Chondrocyte (in vitro differentiated cells): ENCODE measurements around the gene CALY. TPM values are rescaled to one million over a fixed set of nuclear protein-coding genes. Genes with fewer than 3 reads are reported as not detected.

Source experiments
- DNase-seq: peaks from one replicate; pipeline ENCODE4 v3.0.0; 2021; ENCODE audit warnings: mixed read lengths, low spot score
- H3K27ac Mint-ChIP-seq: one replicate; pipeline ENCODE4 v1.8.0; 2021; ENCODE audit warnings: mild to moderate bottlenecking, moderate library complexity, mixed read lengths; ENCODE audit not compliant: unreplicated experiment
- H3K27me3 Mint-ChIP-seq: 2 replicates; pipeline ENCODE4 v1.8.0; 2021; ENCODE audit warnings: low read depth, mixed read lengths
- H3K36me3 Mint-ChIP-seq: 2 replicates; pipeline ENCODE4 v1.8.0; 2021; ENCODE audit warnings: low read depth, mixed read lengths
- H3K4me1 Mint-ChIP-seq: 2 replicates; pipeline ENCODE4 v1.8.0; 2021; ENCODE audit warnings: low read depth, mild to moderate bottlenecking, mixed read lengths
- H3K4me3 Mint-ChIP-seq: one replicate; pipeline ENCODE4 v1.8.0; 2021; ENCODE audit warnings: mild to moderate bottlenecking, moderate library complexity, mixed read lengths; ENCODE audit not compliant: unreplicated experiment
- H3K9me3 Mint-ChIP-seq: 2 replicates; pipeline ENCODE4 v1.8.0; 2021; ENCODE audit warnings: low read depth, mixed read lengths
- total RNA-seq: library from RNA; stranded (reverse); gene quantifications from 3 replicates; pipeline ENCODE4 v1.2.1, GENCODE V29; 2021
- TF ChIP-seq, protein P1 (sequence below): fragments of 200-600 bp; sonication (generic); IDR thresholded peaks from 2 replicates; pipeline ENCODE4 v1.5.0; 2021; ENCODE audit warnings: antibody characterized with exemption, mild to moderate bottlenecking, moderate library complexity

Gene CALY
- total RNA-seq, 1 donor from 2014 or later = 8.9 TPM

DNA sequence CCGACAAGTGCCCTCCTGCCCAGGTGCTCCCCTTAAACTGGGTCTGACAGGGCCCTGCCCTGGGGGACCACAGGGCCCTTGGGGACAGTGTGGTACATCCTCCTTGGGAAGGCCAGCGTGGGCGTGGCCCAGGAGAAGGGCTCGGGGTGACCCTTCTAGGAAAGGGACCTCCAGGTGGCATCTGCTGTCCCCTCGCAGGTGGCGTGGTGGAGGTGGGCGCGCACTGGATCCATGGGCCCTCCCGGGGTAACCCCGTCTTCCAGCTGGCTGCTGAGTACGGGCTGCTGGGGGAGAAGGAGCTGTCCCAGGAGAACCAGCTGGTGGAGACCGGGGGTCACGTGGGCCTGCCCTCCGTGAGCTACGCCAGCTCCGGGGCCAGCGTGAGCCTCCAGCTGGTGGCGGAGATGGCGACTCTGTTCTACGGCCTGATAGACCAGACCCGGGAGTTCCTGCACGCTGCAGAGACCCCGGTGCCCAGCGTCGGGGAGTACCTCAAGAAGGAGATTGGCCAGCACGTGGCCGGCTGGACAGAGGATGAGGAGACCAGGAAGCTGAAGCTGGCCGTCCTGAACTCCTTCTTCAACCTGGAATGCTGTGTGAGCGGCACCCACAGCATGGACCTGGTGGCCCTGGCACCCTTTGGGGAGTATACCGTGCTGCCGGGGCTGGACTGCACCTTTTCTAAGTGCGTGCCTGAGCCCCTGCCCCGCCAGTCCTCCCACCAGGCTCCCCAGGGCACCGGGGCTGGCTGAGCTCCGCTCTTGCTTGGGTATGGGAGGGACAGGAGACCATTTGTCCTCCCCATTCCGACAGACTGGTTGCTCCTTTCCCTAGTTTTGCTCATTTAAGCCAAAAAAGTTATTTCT lies 43.3 kb upstream of the CALY start:
- H3K4me1 Mint-ChIP-seq = peaks cover 3% of the 10 kb centered on the region
- DNase-seq = no peak
- H3K4me3 Mint-ChIP-seq = peak overlapping the region; percentile 55
- H3K27me3 Mint-ChIP-seq = no peaks in the 10 kb centered on the region
- H3K36me3 Mint-ChIP-seq = peaks cover 5% of the 10 kb centered on the region
- no peaks in the 10 kb centered on the region for H3K9me3 Mint-ChIP-seq
- TF ChIP-seq, protein P1, sequence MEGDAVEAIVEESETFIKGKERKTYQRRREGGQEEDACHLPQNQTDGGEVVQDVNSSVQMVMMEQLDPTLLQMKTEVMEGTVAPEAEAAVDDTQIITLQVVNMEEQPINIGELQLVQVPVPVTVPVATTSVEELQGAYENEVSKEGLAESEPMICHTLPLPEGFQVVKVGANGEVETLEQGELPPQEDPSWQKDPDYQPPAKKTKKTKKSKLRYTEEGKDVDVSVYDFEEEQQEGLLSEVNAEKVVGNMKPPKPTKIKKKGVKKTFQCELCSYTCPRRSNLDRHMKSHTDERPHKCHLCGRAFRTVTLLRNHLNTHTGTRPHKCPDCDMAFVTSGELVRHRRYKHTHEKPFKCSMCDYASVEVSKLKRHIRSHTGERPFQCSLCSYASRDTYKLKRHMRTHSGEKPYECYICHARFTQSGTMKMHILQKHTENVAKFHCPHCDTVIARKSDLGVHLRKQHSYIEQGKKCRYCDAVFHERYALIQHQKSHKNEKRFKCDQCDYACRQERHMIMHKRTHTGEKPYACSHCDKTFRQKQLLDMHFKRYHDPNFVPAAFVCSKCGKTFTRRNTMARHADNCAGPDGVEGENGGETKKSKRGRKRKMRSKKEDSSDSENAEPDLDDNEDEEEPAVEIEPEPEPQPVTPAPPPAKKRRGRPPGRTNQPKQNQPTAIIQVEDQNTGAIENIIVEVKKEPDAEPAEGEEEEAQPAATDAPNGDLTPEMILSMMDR = no peak
- H3K27ac Mint-ChIP-seq = no peak overlapping the region

GRCh38 chr10:133379152-133379800 lies 42.6 kb upstream of the CALY start, which contains the start of gene PAOX:
Gene PAOX, plus strand, starts transcription at chr10:133379262. Its CDS starts 55 bp downstream, at chr10:133379317.
- DNase-seq = no peak
- Mint-ChIP-seq H3K27ac (peak within 1 kb of the TSS; percentile 75), H3K4me1 (peaks cover 6% of the 10 kb centered on the region), H3K4me3 (peak within 1 kb of the TSS; percentile 75), H3K9me3 (no peaks in the 10 kb centered on the region), H3K27me3 (no peaks in the 10 kb centered on the region), H3K36me3 (no peaks in the 10 kb centered on the region)
- TF ChIP-seq, protein P1 = no peak

DNA sequence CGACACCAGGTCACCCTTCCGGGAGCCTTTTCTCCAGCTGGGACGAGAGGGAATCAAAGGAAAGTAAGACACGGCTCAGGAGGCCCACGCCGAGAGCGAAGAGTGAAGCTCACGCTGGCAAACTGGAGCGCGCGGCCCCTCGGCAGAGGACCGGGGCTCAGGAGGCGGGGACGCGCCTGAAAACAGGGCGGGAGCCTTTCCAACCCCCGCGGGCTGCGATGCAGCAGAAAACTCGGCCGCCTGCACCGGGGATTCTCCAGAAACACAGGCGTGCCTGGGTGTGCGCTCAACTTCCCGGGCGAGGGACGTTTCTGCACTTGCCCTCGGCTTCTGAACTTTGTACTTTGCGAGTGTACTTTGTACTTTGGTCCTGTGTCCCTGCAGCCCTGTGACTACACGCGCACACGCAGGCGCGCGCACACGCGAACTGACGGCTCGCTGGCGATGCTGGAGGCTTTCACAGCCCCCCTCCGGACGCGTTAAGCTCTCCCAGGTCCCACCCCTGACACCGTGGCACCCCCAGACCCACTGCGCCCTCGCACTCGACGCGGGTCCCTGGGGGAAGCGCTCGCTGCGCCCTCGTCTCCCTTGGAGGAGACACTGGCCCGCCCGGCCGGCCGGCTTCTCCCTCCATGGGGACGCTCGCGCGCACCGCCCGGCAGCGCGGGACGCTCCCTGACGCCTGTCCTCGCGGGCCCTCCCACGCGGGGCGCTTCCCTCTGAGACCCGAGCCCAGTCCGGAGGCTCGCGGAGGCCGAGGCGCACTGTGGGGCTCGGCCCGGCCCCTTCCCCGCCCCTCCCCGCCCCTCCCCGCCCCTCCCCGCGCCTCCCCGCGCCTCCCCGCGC lies 41.8 kb upstream of the CALY start:
- H3K36me3 Mint-ChIP-seq = no peaks in the 10 kb centered on the region
- no peak for DNase-seq
- H3K9me3 Mint-ChIP-seq = no peaks in the 10 kb centered on the region
- H3K4me1 Mint-ChIP-seq = peaks cover 9% of the 10 kb centered on the region
- peak overlapping the region; percentile 75 for H3K4me3 Mint-ChIP-seq
- H3K27me3 Mint-ChIP-seq = no peaks in the 10 kb centered on the region
- TF ChIP-seq, protein P1 = no peak
- H3K27ac Mint-ChIP-seq = peak overlapping the region; percentile 75

- H3K36me3 Mint-ChIP-seq = no peaks in the 10 kb centered on the region
- H3K27ac Mint-ChIP-seq = peak overlapping the region; percentile 75
- peak overlapping the region; percentile 75 for H3K4me3 Mint-ChIP-seq
- H3K9me3 Mint-ChIP-seq = no peaks in the 10 kb centered on the region
- no peak for DNase-seq
- peaks cover 11% of the 10 kb centered on the region for H3K4me1 Mint-ChIP-seq
- TF ChIP-seq, protein P1 = no peak
- H3K27me3 Mint-ChIP-seq = no peaks in the 10 kb centered on the region
Measured at GRCh38 chr10:133377818-133378250, 41.1 kb upstream of the CALY start.
